Stimulated activated naive CD8-positive, alpha-beta T cell treated with anti-CD3 and anti-CD28 coated beads, Interleukin-15, Interleukin-2, amounts not matched to agents 100 ng/mL and 50 ng/mL, for 24 hours (primary cell): ENCODE measurements around the gene ADAT2.

Experiments
- H3K27ac Mint-ChIP-seq: one replicate; pipeline ENCODE4 v1.8.0; 2021; ENCODE audit warnings: mild to moderate bottlenecking, mixed read lengths
- H3K27me3 Mint-ChIP-seq: one replicate; pipeline ENCODE4 v1.8.0; 2021; ENCODE audit warnings: mixed read lengths
- H3K36me3 Mint-ChIP-seq: one replicate; pipeline ENCODE4 v1.8.0; 2021; ENCODE audit warnings: low read depth, mixed read lengths
- H3K4me1 Mint-ChIP-seq: one replicate; pipeline ENCODE4 v1.8.0; 2021; ENCODE audit warnings: low read depth, mixed read lengths
- H3K4me3 Mint-ChIP-seq: one replicate; pipeline ENCODE4 v1.8.0; 2021; ENCODE audit warnings: mild to moderate bottlenecking, mixed read lengths
- H3K9me3 Mint-ChIP-seq: one replicate; pipeline ENCODE4 v1.8.0; 2021; ENCODE audit warnings: mixed read lengths

Gene ADAT2

GRCh38 chr6:143395699-143396098 is 54.8 kb downstream of the ADAT2 start:
- Mint-ChIP-seq H3K9me3 (no peaks in the 10 kb centered on the region), H3K4me3 (no peak overlapping the region)

GRCh38 chr6:143394389-143394788 is 56.1 kb downstream of the ADAT2 start:
- Mint-ChIP-seq H3K27me3 (no peaks in the 10 kb centered on the region), H3K36me3 (no peaks in the 10 kb centered on the region), H3K9me3 (no peaks in the 10 kb centered on the region), H3K4me1 (peaks cover 2% of the 10 kb centered on the region), H3K4me3 (no peak overlapping the region), H3K27ac (no peak overlapping the region)

More at GRCh38 chr6:143395699-143396098, 54.8 kb downstream of the ADAT2 start:
- H3K36me3 Mint-ChIP-seq: no peaks in the 10 kb centered on the region
- H3K4me1 Mint-ChIP-seq: peaks cover 13% of the 10 kb centered on the region
- H3K27me3 Mint-ChIP-seq: no peaks in the 10 kb centered on the region
- H3K27ac Mint-ChIP-seq: no peak overlapping the region

- H3K36me3 Mint-ChIP-seq: no peaks in the 10 kb centered on the region
- H3K27ac Mint-ChIP-seq: no peak overlapping the region
- no peaks in the 10 kb centered on the region for H3K4me1 Mint-ChIP-seq
- H3K27me3 Mint-ChIP-seq: no peaks in the 10 kb centered on the region
- H3K9me3 Mint-ChIP-seq: no peaks in the 10 kb centered on the region
- H3K4me3 Mint-ChIP-seq: no peak overlapping the region
Measured at GRCh38 chr6:143390278-143390677, 60.2 kb downstream of the ADAT2 start.

- no peak overlapping the region for H3K4me3 Mint-ChIP-seq
- H3K4me1 Mint-ChIP-seq: no peaks in the 10 kb centered on the region
- H3K27me3 Mint-ChIP-seq: peaks cover under 1% of the 10 kb centered on the region
- H3K9me3 Mint-ChIP-seq: peaks cover 4% of the 10 kb centered on the region
- no peaks in the 10 kb centered on the region for H3K36me3 Mint-ChIP-seq
- H3K27ac Mint-ChIP-seq: no peak overlapping the region
Measured at GRCh38 chr6:143385636-143386035, 64.9 kb downstream of the ADAT2 start.

GRCh38 chr6:143376861-143377260 is 73.6 kb downstream of the ADAT2 start:
- Mint-ChIP-seq H3K9me3 (peaks cover 15% of the 10 kb centered on the region), H3K4me1 (no peaks in the 10 kb centered on the region), H3K27ac (no peak overlapping the region), H3K4me3 (no peak overlapping the region), H3K27me3 (peaks cover 29% of the 10 kb centered on the region), H3K36me3 (peaks cover 4% of the 10 kb centered on the region)

GRCh38 chr6:143376375-143376774 is 74.1 kb downstream of the ADAT2 start:
- H3K9me3 Mint-ChIP-seq: peaks cover 12% of the 10 kb centered on the region
- no peak overlapping the region for H3K4me3 Mint-ChIP-seq

GRCh38 chr6:143375022-143375585 is 75.4 kb downstream of the ADAT2 start:
- Mint-ChIP-seq H3K27me3 (peaks cover 26% of the 10 kb centered on the region), H3K4me3 (no peak overlapping the region), H3K9me3 (peaks cover 12% of the 10 kb centered on the region), H3K27ac (no peak overlapping the region), H3K4me1 (no peaks in the 10 kb centered on the region), H3K36me3 (peaks cover 4% of the 10 kb centered on the region)

More at GRCh38 chr6:143376375-143376774, 74.1 kb downstream of the ADAT2 start:
- H3K27ac Mint-ChIP-seq: no peak overlapping the region
- no peaks in the 10 kb centered on the region for H3K4me1 Mint-ChIP-seq
- peaks cover 29% of the 10 kb centered on the region for H3K27me3 Mint-ChIP-seq
- peaks cover 4% of the 10 kb centered on the region for H3K36me3 Mint-ChIP-seq

- H3K36me3 Mint-ChIP-seq: peaks cover 4% of the 10 kb centered on the region
- no peak overlapping the region for H3K4me3 Mint-ChIP-seq
- no peaks in the 10 kb centered on the region for H3K4me1 Mint-ChIP-seq
- peaks cover 12% of the 10 kb centered on the region for H3K9me3 Mint-ChIP-seq
- no peak overlapping the region for H3K27ac Mint-ChIP-seq
- H3K27me3 Mint-ChIP-seq: peaks cover 19% of the 10 kb centered on the region
Measured at GRCh38 chr6:143374014-143374413, 76.5 kb downstream of the ADAT2 start.
